Breast epithelium (tissue), 3 donors: Measurements from ENCODE around the gene MRPS2.

Experiments
- POLR2A ChIP-seq: fragments of 450-650 bp; IDR thresholded peaks from one replicate; pipeline ENCODE4 v1.6.1; 2016; ENCODE audit warnings: antibody characterized with exemption, mild to moderate bottlenecking, moderate library complexity
- POLR2AphosphoS5 ChIP-seq, 3 donors: sonication (generic); formaldehyde crosslinking; IDR thresholded peaks; one replicate each; pipeline ENCODE4 v1.6.1; 2017; ENCODE audit warnings: antibody characterized with exemption in 3 of 3
- TF ChIP-seq, protein P1 (sequence below), 3 donors: fragments of 450-650 bp; IDR thresholded peaks; one replicate each; pipeline ENCODE4 v1.5.1; 2016 to 2017; ENCODE audit warnings: antibody characterized with exemption in 3 of 3, mild to moderate bottlenecking in 3 of 3, moderate library complexity in 3 of 3

DNA sequence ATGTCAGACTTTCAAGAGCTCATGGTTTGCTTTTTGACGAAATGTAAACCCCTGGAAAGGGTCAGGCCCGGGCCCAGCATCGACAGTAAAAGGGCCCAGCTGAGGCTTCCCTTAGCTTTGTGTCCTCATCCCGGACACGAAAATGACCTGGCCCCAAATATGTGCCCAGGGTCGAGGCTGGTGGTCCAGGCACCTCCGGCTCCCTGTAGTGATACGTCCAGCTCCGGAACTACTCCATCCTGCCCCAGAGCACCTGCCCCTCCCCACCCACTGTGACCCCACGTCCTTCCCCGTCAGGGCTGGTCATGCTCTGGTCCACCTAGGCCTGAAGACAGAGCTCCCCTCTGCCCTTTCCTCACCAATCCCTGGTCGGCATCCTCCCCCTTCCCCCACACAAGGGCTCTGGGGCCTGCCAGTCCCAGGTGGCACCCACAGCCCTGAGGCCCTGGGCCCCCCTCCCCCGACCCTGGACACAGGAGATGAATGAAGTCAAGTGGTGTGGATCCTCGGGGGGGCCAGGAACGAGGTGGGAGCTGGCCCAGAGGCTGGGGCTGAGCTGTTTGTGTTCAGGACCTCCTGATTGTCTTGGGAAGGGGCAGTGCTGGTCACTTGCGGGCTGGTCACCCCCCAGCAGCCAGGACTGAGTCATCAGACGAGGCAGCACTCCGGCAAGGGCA, 51.7 kb downstream of the MRPS2 start:
- TF ChIP-seq, protein P1, sequence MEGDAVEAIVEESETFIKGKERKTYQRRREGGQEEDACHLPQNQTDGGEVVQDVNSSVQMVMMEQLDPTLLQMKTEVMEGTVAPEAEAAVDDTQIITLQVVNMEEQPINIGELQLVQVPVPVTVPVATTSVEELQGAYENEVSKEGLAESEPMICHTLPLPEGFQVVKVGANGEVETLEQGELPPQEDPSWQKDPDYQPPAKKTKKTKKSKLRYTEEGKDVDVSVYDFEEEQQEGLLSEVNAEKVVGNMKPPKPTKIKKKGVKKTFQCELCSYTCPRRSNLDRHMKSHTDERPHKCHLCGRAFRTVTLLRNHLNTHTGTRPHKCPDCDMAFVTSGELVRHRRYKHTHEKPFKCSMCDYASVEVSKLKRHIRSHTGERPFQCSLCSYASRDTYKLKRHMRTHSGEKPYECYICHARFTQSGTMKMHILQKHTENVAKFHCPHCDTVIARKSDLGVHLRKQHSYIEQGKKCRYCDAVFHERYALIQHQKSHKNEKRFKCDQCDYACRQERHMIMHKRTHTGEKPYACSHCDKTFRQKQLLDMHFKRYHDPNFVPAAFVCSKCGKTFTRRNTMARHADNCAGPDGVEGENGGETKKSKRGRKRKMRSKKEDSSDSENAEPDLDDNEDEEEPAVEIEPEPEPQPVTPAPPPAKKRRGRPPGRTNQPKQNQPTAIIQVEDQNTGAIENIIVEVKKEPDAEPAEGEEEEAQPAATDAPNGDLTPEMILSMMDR (IDR thresholded peaks at IDR 0.05) = no peak
- TF ChIP-seq POLR2AphosphoS5 (IDR thresholded peaks at IDR 0.05) (no peak), POLR2A (no peak)
